ENCODE results near the gene S100A3.

- no peak for TF ChIP-seq CTCF (conservative IDR thresholded peaks at IDR 0.05)
- no peak for TF ChIP-seq EZH2 (IDR thresholded peaks at IDR 0.05; ENCODE audit: low read depth)
Measured at GRCh38 chr1:153536671-153537375, 12.2 kb downstream of the S100A3 start.
